Stimulated activated CD4-positive, alpha-beta T cell treated with anti-CD3 and anti-CD28 coated beads, Interleukin-4, amount 100 ng/mL, for 1 hour (primary cell): ENCODE measurements around the gene IER5L.
A peak's percentile ranks its signal among the peaks of the same experiment; 100 is the strongest.
"Not testable (repeated sequence)": the region's sequence is repeated elsewhere in the genome, so short reads cannot be mapped to it uniquely, and the experiment has no call there.

ENCODE experiments used
- DNase-seq: peaks from one replicate; pipeline ENCODE4 v3.0.0-alpha.2; 2020

The IER5L gene

DNA sequence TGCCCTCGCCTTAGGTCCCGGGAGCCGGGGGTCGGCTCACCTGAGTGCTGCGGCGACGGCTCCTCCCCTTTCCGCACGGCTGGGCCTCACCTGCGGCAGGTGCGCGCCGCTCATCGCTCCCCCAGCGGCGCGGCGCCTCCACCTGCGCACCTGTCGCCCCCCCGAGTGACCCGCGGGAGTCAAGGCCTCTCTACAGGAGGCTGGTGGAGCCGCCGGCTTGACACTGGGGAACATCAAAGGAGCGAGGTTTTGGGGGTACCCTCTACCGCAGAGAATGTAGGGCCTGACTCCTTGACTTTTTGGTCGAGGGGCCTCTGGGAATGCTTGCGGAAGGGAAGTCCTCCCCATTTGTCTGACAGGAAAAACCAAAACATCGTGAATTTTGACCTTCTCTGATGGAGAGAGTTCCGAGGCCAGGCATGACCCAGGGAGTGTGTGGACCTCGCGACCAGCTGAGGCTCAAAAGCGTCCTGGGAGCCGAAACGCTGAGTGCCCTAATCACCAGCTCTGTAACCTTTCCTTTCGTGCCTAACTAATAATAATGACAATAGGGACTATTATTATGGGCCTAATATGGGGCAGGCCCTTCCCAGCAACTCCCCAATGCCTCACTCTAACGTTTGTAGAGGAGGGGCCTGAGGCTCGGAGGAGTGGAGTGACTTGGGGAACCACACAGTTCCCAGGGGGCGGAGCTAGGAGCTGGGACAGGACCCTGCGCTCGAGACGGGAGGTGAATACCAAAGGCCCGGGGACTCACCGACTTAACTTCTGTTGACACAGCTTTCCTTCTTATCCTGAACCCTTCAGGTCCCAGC, 714 bp upstream of the IER5L start:
- no peak for DNase-seq

DNA sequence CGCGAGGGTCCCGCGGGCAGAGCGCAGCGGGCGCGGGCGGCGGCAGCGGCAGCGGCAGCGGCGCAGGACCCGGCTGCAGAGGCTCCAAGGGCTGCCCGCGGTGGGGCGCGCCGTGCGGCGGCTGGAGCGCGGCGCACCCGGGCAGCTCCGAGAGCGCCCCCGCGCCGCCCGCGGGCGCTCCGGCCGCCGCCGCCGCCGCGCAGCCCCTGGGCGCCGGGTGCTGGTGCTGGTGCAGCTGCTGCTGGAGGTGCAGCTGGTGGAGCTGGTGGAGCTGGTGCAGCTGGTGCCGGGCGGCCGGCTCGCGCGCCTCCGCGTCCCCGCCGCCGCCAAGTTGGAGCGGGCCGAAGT, 644 bp downstream of the IER5L start:
- no peak for DNase-seq

DNA sequence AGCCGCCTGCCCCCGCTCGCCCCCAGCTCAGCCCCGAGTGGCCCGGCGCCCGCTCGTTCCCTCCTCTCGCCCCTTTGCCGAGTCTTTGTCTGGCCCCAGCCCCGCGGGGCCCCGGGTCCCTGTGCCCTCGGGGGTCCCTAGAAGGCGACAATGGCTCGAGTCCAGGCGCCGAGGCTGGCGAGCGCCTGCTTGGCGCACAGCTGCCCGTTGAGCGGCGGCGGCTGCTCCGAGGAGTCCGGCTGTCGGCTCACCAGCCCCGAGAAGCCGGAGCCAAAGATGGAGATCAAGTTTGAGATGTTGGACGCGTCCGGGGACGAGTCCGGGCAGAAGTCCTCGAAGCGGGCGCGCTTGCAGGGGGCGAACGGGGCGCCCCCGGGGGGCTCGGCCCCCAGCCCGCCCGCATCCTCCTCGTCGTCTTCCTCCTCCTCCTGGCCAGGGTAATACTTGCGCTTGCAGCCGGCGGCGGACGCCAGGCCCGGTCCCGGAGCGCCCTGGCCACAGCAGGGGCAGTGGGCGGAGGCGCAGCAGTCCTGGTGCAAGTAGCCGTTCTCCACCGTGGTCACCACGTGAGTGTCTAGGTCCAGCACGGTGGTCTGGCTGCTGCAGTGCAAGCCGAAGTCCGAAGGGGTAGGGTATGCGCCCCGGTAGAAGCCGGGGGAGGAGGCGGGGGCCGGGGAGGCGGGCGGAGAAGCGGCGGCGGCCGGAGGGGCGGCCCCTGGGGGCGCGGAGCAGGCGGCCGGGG, 1.2 kb downstream of the IER5L start:
- DNase-seq, result peak; percentile 6

GRCh38 chr9:129175825-129176633, 2.0 kb downstream of the IER5L start:
- peak; percentile 27 for DNase-seq

DNA sequence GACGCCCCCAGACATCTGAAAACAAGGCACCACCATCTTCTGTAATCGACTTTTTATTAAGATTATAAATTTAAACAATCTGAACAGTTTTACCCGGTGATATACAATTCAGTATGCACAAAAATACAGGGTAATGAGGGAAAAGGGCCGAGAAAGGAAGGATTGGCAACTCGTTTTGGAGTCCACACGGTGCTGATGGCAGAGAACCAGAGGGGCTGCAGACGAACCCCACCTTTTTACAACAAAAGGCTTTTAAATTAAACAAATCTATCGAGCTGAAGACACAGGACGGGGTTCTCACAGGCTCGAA, 2.6 kb downstream of the IER5L start:
- no peak for DNase-seq

DNA sequence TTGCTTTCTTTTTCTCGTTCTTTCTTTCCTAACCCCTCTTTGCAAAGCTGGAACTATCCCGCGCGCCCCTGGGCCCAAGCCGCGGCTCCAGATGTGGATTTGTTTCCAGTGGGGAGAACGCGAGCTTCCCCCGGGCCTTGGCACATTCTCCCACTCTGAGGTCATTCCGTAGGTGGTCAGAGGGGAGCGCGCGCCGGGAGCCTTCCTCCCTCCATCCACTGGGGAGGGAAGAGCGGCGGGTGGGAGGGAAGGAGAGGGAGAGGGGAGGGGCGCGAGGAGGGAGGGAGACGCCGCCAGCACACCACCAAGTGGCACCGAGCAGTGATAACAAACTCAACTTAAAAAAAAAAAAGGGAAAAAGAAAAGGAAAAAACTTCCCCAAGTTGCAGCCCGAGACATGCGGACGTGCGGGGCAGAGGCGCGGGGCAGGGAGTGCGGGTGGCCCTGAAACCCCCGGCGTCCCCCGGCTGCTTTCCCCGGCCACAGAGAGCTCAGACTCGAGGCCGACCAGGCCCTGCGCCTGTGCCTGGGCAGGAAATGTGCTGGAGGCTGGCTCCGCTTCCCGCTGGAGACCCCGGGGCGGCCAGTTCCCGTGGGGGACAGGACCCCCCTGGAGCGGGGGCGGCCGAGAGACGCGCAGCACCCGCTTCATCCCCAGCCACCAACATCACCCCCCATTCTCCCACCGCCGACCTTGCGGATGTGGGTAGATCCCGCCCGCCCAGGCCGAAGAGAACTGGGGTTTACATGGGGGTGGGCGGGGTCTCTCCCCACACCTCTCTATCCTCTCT, 3.1 kb downstream of the IER5L start:
- peak; percentile 16 for DNase-seq

- DNase-seq, result peak; percentile 80
These were observed 3.8 kb downstream of the IER5L start for GRCh38 chr9:129174102-129174723.

GRCh38 chr9:129173296-129174101, 4.6 kb downstream of the IER5L start:
- DNase-seq, result no peak

GRCh38 chr9:129172816-129173215, 5.2 kb downstream of the IER5L start:
- DNase-seq, result no peak

DNA sequence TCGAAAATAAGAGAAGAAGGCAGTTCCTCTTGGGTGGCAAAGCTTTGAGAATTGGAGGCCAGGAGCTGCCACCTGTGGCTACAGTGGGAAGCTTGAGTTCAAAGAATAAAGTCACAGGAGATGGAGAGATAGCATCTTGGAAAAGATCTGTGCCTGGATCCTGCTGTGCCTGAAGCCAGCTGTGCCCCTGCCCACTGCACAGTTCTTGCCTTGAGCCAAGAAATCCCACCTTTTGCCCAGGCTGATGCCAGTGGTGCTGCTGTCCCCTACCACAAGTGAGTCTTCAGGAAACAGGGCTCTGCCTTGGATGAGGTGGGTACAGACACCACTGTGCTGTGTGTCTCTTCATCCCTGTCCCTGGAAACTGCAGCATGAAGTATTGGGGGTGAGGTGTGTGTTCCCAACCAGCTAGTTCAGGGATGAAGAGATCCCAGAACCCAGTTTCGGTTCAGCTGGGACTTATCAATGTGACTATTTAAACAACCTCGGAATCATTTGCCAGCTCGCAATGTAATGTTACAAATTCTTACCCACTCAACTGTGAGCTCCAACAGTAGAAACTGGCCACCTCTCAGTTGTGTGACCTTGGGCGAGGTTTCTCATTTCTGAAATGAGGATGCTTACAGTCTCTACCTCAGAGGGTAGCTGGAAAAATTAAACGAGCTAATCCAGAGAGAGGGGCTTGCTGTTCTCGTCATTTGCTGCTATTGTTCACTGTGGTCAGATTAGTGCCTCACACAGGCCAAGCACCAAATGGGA, 5.9 kb downstream of the IER5L start:
- no peak for DNase-seq

GRCh38 chr9:129170229-129170628, 7.8 kb downstream of the IER5L start:
- no peak for DNase-seq

DNA sequence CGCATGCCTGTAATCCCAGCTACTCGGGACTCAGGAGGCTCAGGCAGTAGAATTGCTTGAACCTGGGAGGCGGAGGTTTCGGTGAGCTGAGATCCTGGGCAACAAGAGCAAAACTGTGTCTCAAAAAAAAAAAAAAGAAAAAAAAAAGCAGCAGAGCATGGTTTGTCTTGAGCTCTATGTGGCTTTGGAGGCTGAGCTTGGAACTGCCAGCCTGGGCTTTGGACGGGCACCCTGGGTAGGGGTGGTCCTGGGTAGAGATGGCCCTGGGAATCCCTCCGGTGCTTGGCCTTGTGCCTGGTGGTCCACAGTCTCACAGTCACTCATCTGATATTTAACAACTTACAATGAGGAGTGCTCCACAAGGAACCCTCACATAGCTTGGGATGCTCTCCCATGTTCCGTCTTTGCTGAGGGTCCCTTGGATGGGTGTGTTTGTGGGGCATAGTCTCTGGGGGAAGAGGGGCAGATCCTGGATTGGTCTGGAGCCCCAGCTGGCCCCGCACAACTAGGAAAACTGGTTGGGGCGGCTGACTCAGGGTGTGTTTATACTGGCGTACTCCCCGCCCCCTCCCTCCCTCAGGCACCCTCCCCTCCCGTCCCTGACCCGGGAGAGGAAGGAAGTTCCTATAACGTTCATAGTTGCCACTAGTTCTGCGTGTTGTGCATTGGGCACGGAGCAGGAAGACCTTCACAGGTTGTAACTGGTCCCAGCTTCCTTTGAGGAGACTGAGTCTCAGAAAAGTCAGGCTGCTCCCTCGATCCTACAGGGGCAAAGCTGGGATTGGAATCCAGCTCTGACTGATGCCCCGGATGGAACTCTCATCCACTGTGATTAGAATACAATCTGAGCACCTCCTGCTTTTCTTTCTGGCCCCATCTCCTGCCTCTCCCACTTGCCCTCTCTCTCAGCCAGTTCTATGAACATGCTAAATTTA, 11.2 kb downstream of the IER5L start:
- DNase-seq, result peak; percentile 23

GRCh38 chr9:129165198-129165597, 12.9 kb downstream of the IER5L start:
- no peak for DNase-seq

GRCh38 chr9:129164246-129164930, 13.7 kb downstream of the IER5L start:
- DNase-seq, result no peak

- DNase-seq, result no peak
These were observed 14.3 kb downstream of the IER5L start for GRCh38 chr9:129163753-129164152.

- not testable (repeated sequence) for DNase-seq
These were observed 14.8 kb downstream of the IER5L start for GRCh38 chr9:129163198-129163670.

GRCh38 chr9:129162497-129163197, 15.4 kb downstream of the IER5L start:
- no peak for DNase-seq

GRCh38 chr9:129161534-129161837, 16.6 kb downstream of the IER5L start:
- DNase-seq, result no peak
